Breast epithelium (tissue), 3 donors: ENCODE results near the gene DUSP16.

Experiments used
- POLR2A ChIP-seq: fragments of 450-650 bp; IDR thresholded peaks from one replicate; pipeline ENCODE4 v1.6.1; 2016; ENCODE audit warnings: antibody characterized with exemption, mild to moderate bottlenecking, moderate library complexity
- TF ChIP-seq, protein P1 (sequence below), 3 donors: fragments of 450-650 bp; IDR thresholded peaks; one replicate each; pipeline ENCODE4 v1.5.1; 2016 to 2017; ENCODE audit warnings: antibody characterized with exemption in 3 of 3, mild to moderate bottlenecking in 3 of 3, moderate library complexity in 3 of 3

DNA sequence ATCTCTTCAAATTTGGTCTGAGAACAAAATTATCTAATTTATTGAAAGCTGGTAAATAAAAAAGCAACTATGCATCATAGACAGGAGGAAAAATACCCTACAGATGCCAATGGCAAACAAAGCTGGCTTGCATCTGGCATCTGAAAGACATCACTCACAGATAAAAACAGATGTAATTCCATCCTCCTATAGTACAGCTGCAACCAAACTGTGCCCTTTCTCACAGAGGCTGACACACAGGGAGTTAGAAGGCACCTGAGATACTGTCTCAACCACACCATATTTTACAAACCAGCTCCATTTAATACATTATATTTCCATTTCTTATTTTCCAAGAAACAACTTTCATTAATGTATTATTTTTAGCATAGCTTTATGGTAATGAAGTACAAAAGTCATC lies 39.4 kb downstream of the DUSP16 start:
- TF ChIP-seq, protein P1, sequence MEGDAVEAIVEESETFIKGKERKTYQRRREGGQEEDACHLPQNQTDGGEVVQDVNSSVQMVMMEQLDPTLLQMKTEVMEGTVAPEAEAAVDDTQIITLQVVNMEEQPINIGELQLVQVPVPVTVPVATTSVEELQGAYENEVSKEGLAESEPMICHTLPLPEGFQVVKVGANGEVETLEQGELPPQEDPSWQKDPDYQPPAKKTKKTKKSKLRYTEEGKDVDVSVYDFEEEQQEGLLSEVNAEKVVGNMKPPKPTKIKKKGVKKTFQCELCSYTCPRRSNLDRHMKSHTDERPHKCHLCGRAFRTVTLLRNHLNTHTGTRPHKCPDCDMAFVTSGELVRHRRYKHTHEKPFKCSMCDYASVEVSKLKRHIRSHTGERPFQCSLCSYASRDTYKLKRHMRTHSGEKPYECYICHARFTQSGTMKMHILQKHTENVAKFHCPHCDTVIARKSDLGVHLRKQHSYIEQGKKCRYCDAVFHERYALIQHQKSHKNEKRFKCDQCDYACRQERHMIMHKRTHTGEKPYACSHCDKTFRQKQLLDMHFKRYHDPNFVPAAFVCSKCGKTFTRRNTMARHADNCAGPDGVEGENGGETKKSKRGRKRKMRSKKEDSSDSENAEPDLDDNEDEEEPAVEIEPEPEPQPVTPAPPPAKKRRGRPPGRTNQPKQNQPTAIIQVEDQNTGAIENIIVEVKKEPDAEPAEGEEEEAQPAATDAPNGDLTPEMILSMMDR (IDR thresholded peaks at IDR 0.05), result no peak
- no peak for TF ChIP-seq POLR2A
